ENCODE measurements around the gene OR2T12.

- TF ChIP-seq POLR2AphosphoS5 (IDR thresholded peaks at IDR 0.05; ENCODE audit: borderline replicate concordance, low read depth, low read length) (no peak), EZH2 (IDR thresholded peaks at IDR 0.05) (no peak), FOXP2 (optimal IDR thresholded peaks at IDR 0.05; ENCODE audit: control extremely low read depth, extremely low read length, insufficient read depth) (no peak)
These were observed 40.2 kb upstream of the OR2T12 start for GRCh38 chr1:248343451-248343850.
